AG10803 (cell line): Measurements from ENCODE around the gene PTPRG.
A peak's percentile ranks its signal among the peaks of the same experiment; 100 is the strongest.

ENCODE experiments used
- DNase-seq: peaks from one replicate; pipeline ENCODE4 v3.0.0; 2010; ENCODE audit warnings: low read depth
- H3K4me3 ChIP-seq: 2 replicates; pipeline ENCODE4 v1.5.1; 2011; ENCODE audit warnings: mild to moderate bottlenecking, low read length, control low read depth
- TF ChIP-seq, protein P1 (sequence below): conservative IDR thresholded peaks from 2 replicates; pipeline ENCODE4 v1.5.1; 2011; ENCODE audit warnings: mild to moderate bottlenecking, low read length, control low read depth, inconsistent platforms

The PTPRG gene

GRCh38 chr3:61875976-61876671 is 314.8 kb downstream of the PTPRG start:
- H3K4me3 ChIP-seq, result no peak overlapping the region
- TF ChIP-seq, protein P1, sequence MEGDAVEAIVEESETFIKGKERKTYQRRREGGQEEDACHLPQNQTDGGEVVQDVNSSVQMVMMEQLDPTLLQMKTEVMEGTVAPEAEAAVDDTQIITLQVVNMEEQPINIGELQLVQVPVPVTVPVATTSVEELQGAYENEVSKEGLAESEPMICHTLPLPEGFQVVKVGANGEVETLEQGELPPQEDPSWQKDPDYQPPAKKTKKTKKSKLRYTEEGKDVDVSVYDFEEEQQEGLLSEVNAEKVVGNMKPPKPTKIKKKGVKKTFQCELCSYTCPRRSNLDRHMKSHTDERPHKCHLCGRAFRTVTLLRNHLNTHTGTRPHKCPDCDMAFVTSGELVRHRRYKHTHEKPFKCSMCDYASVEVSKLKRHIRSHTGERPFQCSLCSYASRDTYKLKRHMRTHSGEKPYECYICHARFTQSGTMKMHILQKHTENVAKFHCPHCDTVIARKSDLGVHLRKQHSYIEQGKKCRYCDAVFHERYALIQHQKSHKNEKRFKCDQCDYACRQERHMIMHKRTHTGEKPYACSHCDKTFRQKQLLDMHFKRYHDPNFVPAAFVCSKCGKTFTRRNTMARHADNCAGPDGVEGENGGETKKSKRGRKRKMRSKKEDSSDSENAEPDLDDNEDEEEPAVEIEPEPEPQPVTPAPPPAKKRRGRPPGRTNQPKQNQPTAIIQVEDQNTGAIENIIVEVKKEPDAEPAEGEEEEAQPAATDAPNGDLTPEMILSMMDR, result no peak
- no peak for DNase-seq

DNA sequence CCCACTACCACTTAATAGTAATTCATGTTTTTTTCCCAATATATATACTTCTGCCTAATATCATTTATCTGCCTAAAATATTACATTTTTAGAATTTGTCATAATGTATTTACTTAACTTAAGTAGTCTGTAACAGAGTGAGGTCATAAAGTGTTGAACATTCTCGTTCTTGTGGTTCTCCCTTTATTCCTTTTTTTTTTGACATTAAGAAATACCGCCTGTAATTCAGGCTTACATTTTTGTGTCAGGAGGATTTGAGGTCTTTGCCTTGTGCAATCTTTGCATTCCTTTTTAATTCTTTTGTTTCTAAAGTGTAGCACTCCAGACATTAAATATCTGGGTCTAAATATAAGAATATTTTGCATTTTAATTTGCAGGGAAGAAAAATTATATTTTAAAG is 315.4 kb downstream of the PTPRG start:
- TF ChIP-seq, protein P1, result no peak
- no peak overlapping the region for H3K4me3 ChIP-seq
- peak; percentile 90 for DNase-seq

DNA sequence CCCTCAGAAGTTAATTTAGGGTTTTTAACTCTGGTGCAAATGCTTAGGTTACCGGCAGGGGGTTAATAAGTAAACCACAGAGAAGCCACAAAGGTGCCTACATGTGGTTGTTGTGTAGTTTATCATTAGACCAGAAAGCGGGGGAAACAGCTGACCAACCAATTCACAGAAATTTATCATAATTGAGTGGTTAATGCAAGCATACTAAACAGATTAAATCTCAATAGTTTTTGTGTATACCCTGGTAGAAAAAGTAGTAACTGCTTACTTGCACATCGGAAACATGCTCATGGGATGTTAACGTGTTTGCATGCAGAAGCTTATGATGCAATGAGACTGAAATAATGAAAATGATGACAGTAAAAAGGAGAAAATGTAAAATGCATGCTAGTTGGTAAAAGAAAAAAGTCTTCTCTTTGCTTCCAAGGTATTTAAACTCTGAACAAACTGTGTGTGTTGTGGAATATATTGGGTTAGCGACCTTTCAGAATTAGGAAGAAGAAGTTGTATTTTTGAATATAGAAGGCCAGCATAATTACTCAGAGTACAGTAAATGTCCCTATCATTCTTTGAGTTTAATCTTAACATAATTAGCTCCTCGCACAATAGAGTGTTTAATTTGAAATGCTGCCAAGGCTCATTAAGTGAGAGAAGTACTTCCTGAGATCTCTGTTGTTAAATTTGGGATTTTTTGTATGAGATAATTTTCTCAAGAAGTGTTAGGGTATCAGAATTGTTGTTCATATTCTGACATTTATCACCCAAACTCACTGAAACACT is 316.2 kb downstream of the PTPRG start:
- H3K4me3 ChIP-seq, result no peak overlapping the region
- peak; percentile 71 for DNase-seq
- TF ChIP-seq, protein P1, result peak; percentile 22; the same call in 1 of the 2 replicates

- no peak overlapping the region for H3K4me3 ChIP-seq
- TF ChIP-seq, protein P1, result no peak
- DNase-seq, result no peak
These were observed 320.9 kb downstream of the PTPRG start for GRCh38 chr3:61882253-61882652.

GRCh38 chr3:61884794-61885193 is 323.4 kb downstream of the PTPRG start:
- TF ChIP-seq, protein P1, result no peak
- no peak overlapping the region for H3K4me3 ChIP-seq
- DNase-seq, result no peak

DNA sequence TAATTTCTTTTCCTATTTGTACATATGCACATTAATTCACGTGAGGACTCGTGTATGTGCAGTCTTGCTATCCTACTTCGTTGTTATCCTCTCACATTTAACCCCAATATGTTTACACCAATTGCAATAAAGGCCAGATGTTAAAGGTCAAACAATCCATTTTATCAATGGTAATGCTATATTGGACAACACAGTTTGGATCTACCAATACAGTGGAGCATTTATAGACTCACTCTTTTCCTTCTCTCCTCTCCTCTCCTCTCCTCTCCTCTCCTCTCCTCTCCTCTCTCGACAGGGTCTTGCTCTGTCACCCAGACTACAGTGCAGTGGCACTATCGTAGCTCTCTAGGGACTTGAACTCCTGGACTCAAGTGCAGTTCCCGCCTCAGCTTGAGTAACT is 324.0 kb downstream of the PTPRG start:
- no peak for DNase-seq
- H3K4me3 ChIP-seq, result no peak overlapping the region
- TF ChIP-seq, protein P1, result no peak

DNA sequence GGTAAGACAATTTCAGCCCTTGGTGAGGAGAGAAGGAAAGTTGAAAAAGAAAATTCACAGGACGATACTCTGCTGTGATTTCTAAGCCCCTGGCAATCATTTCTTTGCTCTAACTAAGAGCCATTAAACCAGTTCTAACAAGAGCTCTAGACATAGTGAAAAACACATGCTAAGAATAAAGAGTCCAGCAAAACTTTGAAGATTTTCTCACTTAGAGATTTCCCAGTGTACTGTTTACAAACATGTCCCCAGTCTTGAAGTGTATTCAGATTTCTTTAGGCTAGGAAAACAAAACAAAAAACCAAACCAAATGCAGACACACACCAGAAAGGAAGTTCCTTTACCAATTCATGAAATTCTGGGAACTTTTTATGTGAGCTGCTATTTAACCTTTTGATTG is 325.8 kb downstream of the PTPRG start:
- TF ChIP-seq, protein P1, result no peak
- no peak overlapping the region for H3K4me3 ChIP-seq
- DNase-seq, result no peak
